Measurements from ENCODE around the gene PTPRE. TPM values are rescaled to one million over a fixed set of nuclear protein-coding genes. Genes with fewer than 3 reads are reported as not detected.

Gene PTPRE
- polyA plus RNA-seq, 1 donor (not counting 4 experiments of a cell fraction or from before 2014, with no cell fraction given): 15.1 TPM

GRCh38 chr10:128113026-128113425 is 206.1 kb downstream of the PTPRE start:
- H3K4me3 ChIP-seq (ENCODE audit: control insufficient read depth in 2 of 3, extremely low read depth in 1 of 3, insufficient read depth in 2 of 3, low read depth in 1 of 3, low read length in 3 of 3): no peak overlapping the region
- H3K4me2 ChIP-seq (ENCODE audit: control insufficient read depth, extremely low read depth, insufficient read depth, low read depth, low read length): no peak overlapping the region
- H3K27ac ChIP-seq (ENCODE audit: control insufficient read depth, insufficient read depth, low read length): no peak overlapping the region
- no peak for FAIRE-seq
- H3K4me1 ChIP-seq (ENCODE audit: control insufficient read depth, extremely low read depth, insufficient read depth, low read length): no peaks in the 10 kb centered on the region
- H3K9ac ChIP-seq (ENCODE audit: control insufficient read depth, extremely low read depth, insufficient read depth, low read length): no peak overlapping the region
- H3K27me3 ChIP-seq (ENCODE audit: control insufficient read depth, extremely low read depth, insufficient read depth, low read length): no peaks in the 10 kb centered on the region
- H3K36me3 ChIP-seq (ENCODE audit: control insufficient read depth in 2 of 2, extremely low read depth in 1 of 2, insufficient read depth in 2 of 2, low read length in 2 of 2): peaks cover 2 to 36% of the 10 kb centered on the region in 2 experiments
- dilution Hi-C loops (cut with MboI; ENCODE audit: extremely low pct_ligation_motif_present, low sequenced_read_pairs): no loop called here
- no peaks in the 10 kb centered on the region for H3K9me3 ChIP-seq (ENCODE audit: control insufficient read depth, low read depth, low read length)
- H2AFZ ChIP-seq (ENCODE audit: control insufficient read depth, low read length): no peak overlapping the region
- H3K9me1 ChIP-seq (ENCODE audit: control insufficient read depth, extremely low read depth, insufficient read depth, low read length): no peaks in the 10 kb centered on the region
- no peak for DNase-seq (ENCODE audit: low read depth, low spot score)
- TF ChIP-seq CTCF (optimal IDR thresholded peaks at IDR 0.05 in 1 of 3, IDR thresholded peaks at IDR 0.05 in 1 of 3, conservative IDR thresholded peaks at IDR 0.05 in 1 of 3; ENCODE audit: extremely low read depth in 1 of 3, insufficient read depth in 2 of 3, low read length in 3 of 3) (no peak), EZH2 (IDR thresholded peaks at IDR 0.05; ENCODE audit: low read length) (no peak)
- H4K20me1 ChIP-seq (ENCODE audit: control insufficient read depth, extremely low read depth, insufficient read depth, low read length): peaks cover 2% of the 10 kb centered on the region
- H3K79me2 ChIP-seq (ENCODE audit: control insufficient read depth, insufficient read depth, low read length): peaks cover 5% of the 10 kb centered on the region

GRCh38 chr10:128114901-128115300 is 208.0 kb downstream of the PTPRE start:
- Histone ChIP-seq H4K20me1 (ENCODE audit: control insufficient read depth, extremely low read depth, insufficient read depth, low read length) (peaks cover 2% of the 10 kb centered on the region), H2AFZ (ENCODE audit: control insufficient read depth, low read length) (no peak overlapping the region), H3K4me1 (ENCODE audit: control insufficient read depth, extremely low read depth, insufficient read depth, low read length) (no peaks in the 10 kb centered on the region), H3K4me2 (ENCODE audit: control insufficient read depth, extremely low read depth, insufficient read depth, low read depth, low read length) (no peak overlapping the region), H3K9ac (ENCODE audit: control insufficient read depth, extremely low read depth, insufficient read depth, low read length) (no peak overlapping the region), H3K79me2 (ENCODE audit: control insufficient read depth, insufficient read depth, low read length) (peaks cover 14% of the 10 kb centered on the region), H3K36me3 (ENCODE audit: control insufficient read depth in 2 of 2, extremely low read depth in 1 of 2, insufficient read depth in 2 of 2, low read length in 2 of 2) (peaks cover 2 to 39% of the 10 kb centered on the region in 2 experiments), H3K4me3 (ENCODE audit: control insufficient read depth in 2 of 3, extremely low read depth in 1 of 3, insufficient read depth in 2 of 3, low read depth in 1 of 3, low read length in 3 of 3) (no peak overlapping the region), H3K9me3 (ENCODE audit: control insufficient read depth, low read depth, low read length) (no peaks in the 10 kb centered on the region), H3K27me3 (ENCODE audit: control insufficient read depth, extremely low read depth, insufficient read depth, low read length) (no peaks in the 10 kb centered on the region), H3K27ac (ENCODE audit: control insufficient read depth, insufficient read depth, low read length) (no peak overlapping the region), H3K9me1 (ENCODE audit: control insufficient read depth, extremely low read depth, insufficient read depth, low read length) (no peaks in the 10 kb centered on the region)
- dilution Hi-C loops (cut with MboI; ENCODE audit: extremely low pct_ligation_motif_present, low sequenced_read_pairs): no loop called here
- FAIRE-seq (no peak), DNase-seq (ENCODE audit: low read depth, low spot score) (no peak)
- TF ChIP-seq EZH2 (IDR thresholded peaks at IDR 0.05; ENCODE audit: low read length): no peak
- TF ChIP-seq CTCF (optimal IDR thresholded peaks at IDR 0.05 in 1 of 3, IDR thresholded peaks at IDR 0.05 in 1 of 3, conservative IDR thresholded peaks at IDR 0.05 in 1 of 3; ENCODE audit: extremely low read depth in 1 of 3, insufficient read depth in 2 of 3, low read length in 3 of 3): no peak

All from keratinocyte (primary cell).